ENCODE measurements around the gene ZC3H12A. TPM values are rescaled to one million over a fixed set of nuclear protein-coding genes. Genes with fewer than 3 reads are reported as not detected.

ZC3H12A gene
- total and polyA plus RNA-seq, 2 donors (not counting 1 experiment from before 2014, with no cell fraction given), result 73.0 to 170 TPM

GRCh38 chr1:37434292-37435225 is 39.8 kb upstream of the ZC3H12A start:
- H3K9me3 Mint-ChIP-seq (ENCODE audit: insufficient read depth), result no peaks in the 10 kb centered on the region
- no peaks in the 10 kb centered on the region for H3K4me1 Mint-ChIP-seq
- ChIA-PET POLR2A (no interaction called here), CTCF (interaction anchor here (0.6 to 4.1 kb wide), 34 partner anchors 9 to 1160 kb away, joined by 3 to 46 read pairs (median 4); no protein-coding TSS in a partner anchor)
- H3K9ac ChIP-seq (ENCODE audit: low read length), result no peak overlapping the region
- no peaks in the 10 kb centered on the region for H3K9me3 ChIP-seq (ENCODE audit: control extremely low read depth in 1 of 3, control insufficient read depth in 2 of 3, insufficient read depth in 1 of 3, low read length in 2 of 3)
- H3K27ac ChIP-seq (ENCODE audit: low read length in 2 of 2), result no peak overlapping the region
- 19% methylated on average over 12 of the region's 16 CpGs for WGBS (ENCODE audit: insufficient coverage)
- H3K4me3 Mint-ChIP-seq, result no peak overlapping the region
- no peaks in the 10 kb centered on the region for H3K4me1 ChIP-seq (ENCODE audit: control insufficient read depth in 2 of 2, insufficient read depth in 2 of 2, low read length in 2 of 2)
- intact Hi-C loops (cut with micrococcal nuclease), result loop anchor here (1.0 to 10.0 kb wide), 4 partner anchors 397 to 1337 kb away; no protein-coding TSS in a partner anchor
- ATAC-seq (ENCODE audit: low read depth) (peak; percentile 90), DNase-seq (peak; percentile 75)
- TF ChIP-seq CTCF (IDR thresholded peaks at IDR 0.05), result peak; percentile 93
- TF ChIP-seq EZH2 (IDR thresholded peaks at IDR 0.05; ENCODE audit: borderline replicate concordance, insufficient read depth, low read depth, low read length, poor library complexity, severe bottlenecking), result no peak
- no peak overlapping the region for H3K27ac Mint-ChIP-seq
- no peak overlapping the region for H3K4me2 ChIP-seq (replicated peaks; ENCODE audit: low read depth, low read length, poor library complexity, severe bottlenecking)
- H4K20me1 ChIP-seq (ENCODE audit: control insufficient read depth, insufficient read depth, low read length, poor library complexity, severe bottlenecking), result no peaks in the 10 kb centered on the region
- H3K27me3 Mint-ChIP-seq, result peaks cover 33% of the 10 kb centered on the region
- H2AFZ ChIP-seq (ENCODE audit: insufficient read depth, low read depth, low read length, poor library complexity, severe bottlenecking), result no peak overlapping the region
- H3K36me3 ChIP-seq (replicated peaks in 1 of 2; ENCODE audit: control extremely low read depth in 1 of 2, control insufficient read depth in 1 of 2, extremely low read depth in 1 of 2, insufficient read depth in 2 of 2, low read length in 1 of 2), result no peaks in the 10 kb centered on the region
- H3K4me3 ChIP-seq (ENCODE audit: control extremely low read depth in 1 of 5, extremely low read depth in 1 of 5, insufficient read depth in 1 of 5, low read depth in 2 of 5, low read length in 4 of 5), result no peak overlapping the region
- H3K79me2 ChIP-seq (ENCODE audit: control insufficient read depth, insufficient read depth, low read length), result no peaks in the 10 kb centered on the region
- peaks cover 0 to 3% (median 0%) of the 10 kb centered on the region in 4 experiments for H3K27me3 ChIP-seq (replicated peaks in 1 of 4; ENCODE audit: control extremely low read depth in 1 of 4, control insufficient read depth in 3 of 4, insufficient read depth in 4 of 4, low read length in 3 of 4)

DNA sequence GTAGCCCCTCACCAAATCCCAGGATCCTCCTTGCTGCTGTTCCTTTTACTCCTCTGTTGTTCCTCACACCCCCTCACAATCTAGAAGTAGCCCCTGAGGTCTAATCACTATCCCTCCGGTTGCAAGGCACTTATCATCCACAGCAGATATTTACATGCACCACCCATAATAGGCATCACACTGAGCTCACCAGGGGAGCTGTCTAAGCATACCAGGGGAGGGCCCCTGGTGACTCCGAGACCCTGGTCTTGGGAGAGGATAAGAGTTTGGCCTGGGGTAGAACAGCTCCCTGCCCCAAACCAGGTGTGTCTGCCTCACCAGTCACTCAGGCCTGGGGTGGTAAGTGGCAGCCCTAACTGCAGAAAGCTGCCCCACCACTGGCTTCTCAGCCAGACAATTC is 37.3 kb upstream of the ZC3H12A start:
- no peaks in the 10 kb centered on the region for H3K4me1 Mint-ChIP-seq

More for the DNA sequence above, 37.3 kb upstream of the ZC3H12A start:
- no peaks in the 10 kb centered on the region for H3K79me2 ChIP-seq (ENCODE audit: control insufficient read depth, insufficient read depth, low read length)
- H3K4me1 ChIP-seq (ENCODE audit: control insufficient read depth in 2 of 2, insufficient read depth in 2 of 2, low read length in 2 of 2), result no peaks in the 10 kb centered on the region
- H3K4me3 ChIP-seq (ENCODE audit: control extremely low read depth in 1 of 5, extremely low read depth in 1 of 5, insufficient read depth in 1 of 5, low read depth in 2 of 5, low read length in 4 of 5), result no peak overlapping the region
- no peaks in the 10 kb centered on the region for H3K9me3 ChIP-seq (ENCODE audit: control extremely low read depth in 1 of 3, control insufficient read depth in 2 of 3, insufficient read depth in 1 of 3, low read length in 2 of 3)
- no CpG with 5 or more reads among the region's 2 CpGs for WGBS (ENCODE audit: insufficient coverage)
- TF ChIP-seq CTCF (IDR thresholded peaks at IDR 0.05) (no peak), EZH2 (IDR thresholded peaks at IDR 0.05; ENCODE audit: borderline replicate concordance, insufficient read depth, low read depth, low read length, poor library complexity, severe bottlenecking) (no peak)
- no peaks in the 10 kb centered on the region for H4K20me1 ChIP-seq (ENCODE audit: control insufficient read depth, insufficient read depth, low read length, poor library complexity, severe bottlenecking)
- no peak overlapping the region for H2AFZ ChIP-seq (ENCODE audit: insufficient read depth, low read depth, low read length, poor library complexity, severe bottlenecking)
- DNase-seq (no peak), ATAC-seq (ENCODE audit: low read depth) (no peak)
- H3K27me3 ChIP-seq (replicated peaks in 1 of 4; ENCODE audit: control extremely low read depth in 1 of 4, control insufficient read depth in 3 of 4, insufficient read depth in 4 of 4, low read length in 3 of 4), result peaks cover 0 to 3% (median 0%) of the 10 kb centered on the region in 4 experiments
- H3K27ac ChIP-seq (ENCODE audit: low read length in 2 of 2), result no peak overlapping the region
- H3K36me3 ChIP-seq (replicated peaks in 1 of 2; ENCODE audit: control extremely low read depth in 1 of 2, control insufficient read depth in 1 of 2, extremely low read depth in 1 of 2, insufficient read depth in 2 of 2, low read length in 1 of 2), result no peaks in the 10 kb centered on the region
- Mint-ChIP-seq H3K27ac (no peak overlapping the region), H3K9me3 (ENCODE audit: insufficient read depth) (no peaks in the 10 kb centered on the region), H3K4me3 (no peak overlapping the region), H3K27me3 (peaks cover 27% of the 10 kb centered on the region)
- CTCF ChIA-PET, result interaction anchor here (1.3 to 1.9 kb wide), 3 partner anchors 732 to 921 kb away, joined by 3 to 7 read pairs (median 7); no protein-coding TSS in a partner anchor
- H3K4me2 ChIP-seq (replicated peaks; ENCODE audit: low read depth, low read length, poor library complexity, severe bottlenecking), result no peak overlapping the region
- POLR2A ChIA-PET, result no interaction called here
- intact Hi-C loops (cut with micrococcal nuclease), result loop anchor here (10.0 kb wide), 1 partner anchor 572 kb away; no protein-coding TSS in a partner anchor
- H3K9ac ChIP-seq (ENCODE audit: low read length), result no peak overlapping the region
